ENCODE measurements around the gene RSBN1.

Gene RSBN1

DNA sequence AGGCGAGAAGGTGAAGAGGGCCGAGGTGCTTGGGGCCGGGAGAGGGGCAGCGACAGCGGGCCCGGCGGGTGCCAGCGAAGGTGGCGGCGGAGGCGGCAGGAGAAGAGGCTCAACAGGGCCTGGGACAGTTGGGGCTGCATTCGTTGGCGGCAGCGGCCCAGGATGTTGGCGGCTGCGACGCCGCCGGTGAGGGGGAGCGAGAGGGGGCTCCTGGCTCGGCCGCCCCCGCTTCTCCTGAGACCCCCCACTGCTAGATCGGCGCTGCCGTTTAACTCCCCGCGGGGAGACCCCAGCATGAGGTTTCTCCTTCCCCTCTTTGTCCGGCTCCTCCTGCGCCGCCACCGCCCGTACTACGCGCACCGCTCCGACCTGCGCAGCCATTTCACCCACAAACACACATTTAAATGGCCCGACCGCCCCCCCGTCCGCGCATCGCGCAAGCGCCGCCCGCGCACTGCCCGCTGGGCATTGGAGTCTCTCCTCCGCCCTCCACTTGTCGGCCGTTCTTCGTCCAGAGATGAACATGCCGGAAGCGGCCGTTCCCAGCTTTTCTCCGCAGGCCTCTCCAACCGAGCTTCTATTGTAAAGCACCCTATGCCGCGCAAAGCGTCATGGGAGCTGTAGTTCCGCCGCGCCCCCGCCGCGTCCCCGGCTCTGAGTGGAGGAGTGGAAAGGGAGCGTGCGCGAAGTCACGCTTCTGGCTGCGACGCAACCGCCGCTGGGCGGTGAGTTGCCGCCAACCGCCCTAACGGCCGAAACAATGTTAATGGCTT, at the start of gene RSBN1 (continued):
- TF ChIP-seq ZNF529 (tag by site-specific recombination; IDR thresholded peaks at IDR 0.05; ENCODE audit: insufficient replicate concordance), result no peak
- TF ChIP-seq INSM2 (tag by site-specific recombination; IDR thresholded peaks at IDR 0.05), result 0 out of 2 replicates have a peak, but pooled peaks have one; percentile 10
- no peak for TF ChIP-seq ZNF416 (tag by site-specific recombination; IDR thresholded peaks at IDR 0.05)
- TF ChIP-seq, protein P1, sequence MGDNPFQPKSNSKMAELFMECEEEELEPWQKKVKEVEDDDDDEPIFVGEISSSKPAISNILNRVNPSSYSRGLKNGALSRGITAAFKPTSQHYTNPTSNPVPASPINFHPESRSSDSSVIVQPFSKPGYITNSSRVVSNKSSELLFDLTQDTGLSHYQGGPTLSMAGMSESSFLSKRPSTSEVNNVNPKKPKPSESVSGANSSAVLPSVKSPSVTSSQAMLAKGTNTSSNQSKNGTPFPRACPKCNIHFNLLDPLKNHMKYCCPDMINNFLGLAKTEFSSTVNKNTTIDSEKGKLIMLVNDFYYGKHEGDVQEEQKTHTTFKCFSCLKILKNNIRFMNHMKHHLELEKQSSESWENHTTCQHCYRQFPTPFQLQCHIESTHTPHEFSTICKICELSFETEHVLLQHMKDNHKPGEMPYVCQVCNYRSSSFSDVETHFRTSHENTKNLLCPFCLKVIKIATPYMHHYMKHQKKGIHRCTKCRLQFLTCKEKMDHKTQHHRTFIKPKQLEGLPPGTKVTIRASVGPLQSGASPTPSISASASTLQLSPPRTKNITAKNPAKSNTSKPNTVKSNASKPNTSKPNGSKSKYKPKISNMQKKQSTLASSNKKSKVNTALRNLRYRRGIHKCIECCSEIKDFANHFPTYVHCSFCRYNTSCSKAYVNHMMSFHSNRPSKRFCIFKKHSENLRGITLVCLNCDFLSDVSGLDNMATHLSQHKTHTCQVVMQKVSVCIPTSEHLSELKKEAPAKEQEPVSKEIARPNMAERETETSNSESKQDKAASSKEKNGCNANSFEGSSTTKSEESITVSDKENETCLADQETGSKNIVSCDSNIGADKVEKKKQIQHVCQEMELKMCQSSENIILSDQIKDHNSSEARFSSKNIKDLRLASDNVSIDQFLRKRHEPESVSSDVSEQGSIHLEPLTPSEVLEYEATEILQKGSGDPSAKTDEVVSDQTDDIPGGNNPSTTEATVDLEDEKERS (tag by site-specific recombination; IDR thresholded peaks at IDR 0.05), result no peak
- TF ChIP-seq ZNF112 (tag by site-specific recombination; IDR thresholded peaks at IDR 0.05), result no peak
- TF ChIP-seq ZNF792 (tag by site-specific recombination; IDR thresholded peaks at IDR 0.05), result 0 out of 2 replicates have a peak, but pooled peaks have one; percentile 76
- TF ChIP-seq ZNF48 (tag by site-specific recombination; IDR thresholded peaks at IDR 0.05), result no peak
- TF ChIP-seq, protein P2, sequence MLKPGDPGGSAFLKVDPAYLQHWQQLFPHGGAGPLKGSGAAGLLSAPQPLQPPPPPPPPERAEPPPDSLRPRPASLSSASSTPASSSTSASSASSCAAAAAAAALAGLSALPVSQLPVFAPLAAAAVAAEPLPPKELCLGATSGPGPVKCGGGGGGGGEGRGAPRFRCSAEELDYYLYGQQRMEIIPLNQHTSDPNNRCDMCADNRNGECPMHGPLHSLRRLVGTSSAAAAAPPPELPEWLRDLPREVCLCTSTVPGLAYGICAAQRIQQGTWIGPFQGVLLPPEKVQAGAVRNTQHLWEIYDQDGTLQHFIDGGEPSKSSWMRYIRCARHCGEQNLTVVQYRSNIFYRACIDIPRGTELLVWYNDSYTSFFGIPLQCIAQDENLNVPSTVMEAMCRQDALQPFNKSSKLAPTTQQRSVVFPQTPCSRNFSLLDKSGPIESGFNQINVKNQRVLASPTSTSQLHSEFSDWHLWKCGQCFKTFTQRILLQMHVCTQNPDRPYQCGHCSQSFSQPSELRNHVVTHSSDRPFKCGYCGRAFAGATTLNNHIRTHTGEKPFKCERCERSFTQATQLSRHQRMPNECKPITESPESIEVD (tag by site-specific recombination; IDR thresholded peaks at IDR 0.05), result no peak
- no peak for TF ChIP-seq TCF7L2 (IDR thresholded peaks at IDR 0.05; ENCODE audit: borderline replicate concordance, low read depth, low read length)
- peak; percentile 15; the same call in 1 of the 2 replicates for TF ChIP-seq ZNF639 (tag by site-specific recombination; IDR thresholded peaks at IDR 0.05)
- no peak for TF ChIP-seq ZNF214 (tag by site-specific recombination; IDR thresholded peaks at IDR 0.05; ENCODE audit: borderline replicate concordance)
- no peak; the same call in none of the 2 replicates for TF ChIP-seq ZNF2 (tag by site-specific recombination; IDR thresholded peaks at IDR 0.05)
- TF ChIP-seq, protein P3, sequence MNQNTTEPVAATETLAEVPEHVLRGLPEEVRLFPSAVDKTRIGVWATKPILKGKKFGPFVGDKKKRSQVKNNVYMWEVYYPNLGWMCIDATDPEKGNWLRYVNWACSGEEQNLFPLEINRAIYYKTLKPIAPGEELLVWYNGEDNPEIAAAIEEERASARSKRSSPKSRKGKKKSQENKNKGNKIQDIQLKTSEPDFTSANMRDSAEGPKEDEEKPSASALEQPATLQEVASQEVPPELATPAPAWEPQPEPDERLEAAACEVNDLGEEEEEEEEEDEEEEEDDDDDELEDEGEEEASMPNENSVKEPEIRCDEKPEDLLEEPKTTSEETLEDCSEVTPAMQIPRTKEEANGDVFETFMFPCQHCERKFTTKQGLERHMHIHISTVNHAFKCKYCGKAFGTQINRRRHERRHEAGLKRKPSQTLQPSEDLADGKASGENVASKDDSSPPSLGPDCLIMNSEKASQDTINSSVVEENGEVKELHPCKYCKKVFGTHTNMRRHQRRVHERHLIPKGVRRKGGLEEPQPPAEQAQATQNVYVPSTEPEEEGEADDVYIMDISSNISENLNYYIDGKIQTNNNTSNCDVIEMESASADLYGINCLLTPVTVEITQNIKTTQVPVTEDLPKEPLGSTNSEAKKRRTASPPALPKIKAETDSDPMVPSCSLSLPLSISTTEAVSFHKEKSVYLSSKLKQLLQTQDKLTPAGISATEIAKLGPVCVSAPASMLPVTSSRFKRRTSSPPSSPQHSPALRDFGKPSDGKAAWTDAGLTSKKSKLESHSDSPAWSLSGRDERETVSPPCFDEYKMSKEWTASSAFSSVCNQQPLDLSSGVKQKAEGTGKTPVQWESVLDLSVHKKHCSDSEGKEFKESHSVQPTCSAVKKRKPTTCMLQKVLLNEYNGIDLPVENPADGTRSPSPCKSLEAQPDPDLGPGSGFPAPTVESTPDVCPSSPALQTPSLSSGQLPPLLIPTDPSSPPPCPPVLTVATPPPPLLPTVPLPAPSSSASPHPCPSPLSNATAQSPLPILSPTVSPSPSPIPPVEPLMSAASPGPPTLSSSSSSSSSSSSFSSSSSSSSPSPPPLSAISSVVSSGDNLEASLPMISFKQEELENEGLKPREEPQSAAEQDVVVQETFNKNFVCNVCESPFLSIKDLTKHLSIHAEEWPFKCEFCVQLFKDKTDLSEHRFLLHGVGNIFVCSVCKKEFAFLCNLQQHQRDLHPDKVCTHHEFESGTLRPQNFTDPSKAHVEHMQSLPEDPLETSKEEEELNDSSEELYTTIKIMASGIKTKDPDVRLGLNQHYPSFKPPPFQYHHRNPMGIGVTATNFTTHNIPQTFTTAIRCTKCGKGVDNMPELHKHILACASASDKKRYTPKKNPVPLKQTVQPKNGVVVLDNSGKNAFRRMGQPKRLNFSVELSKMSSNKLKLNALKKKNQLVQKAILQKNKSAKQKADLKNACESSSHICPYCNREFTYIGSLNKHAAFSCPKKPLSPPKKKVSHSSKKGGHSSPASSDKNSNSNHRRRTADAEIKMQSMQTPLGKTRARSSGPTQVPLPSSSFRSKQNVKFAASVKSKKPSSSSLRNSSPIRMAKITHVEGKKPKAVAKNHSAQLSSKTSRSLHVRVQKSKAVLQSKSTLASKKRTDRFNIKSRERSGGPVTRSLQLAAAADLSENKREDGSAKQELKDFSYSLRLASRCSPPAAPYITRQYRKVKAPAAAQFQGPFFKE (tag by site-specific recombination; IDR thresholded peaks at IDR 0.05; ENCODE audit: borderline replicate concordance), result no peak
- TF ChIP-seq ZNF23 (tag by site-specific recombination; IDR thresholded peaks at IDR 0.05; ENCODE audit: borderline replicate concordance), result no peak
- no peak for TF ChIP-seq ZNF302 (tag by site-specific recombination; IDR thresholded peaks at IDR 0.05; ENCODE audit: low read depth)
- TF ChIP-seq ZFP41 (tag by site-specific recombination; IDR thresholded peaks at IDR 0.05; ENCODE audit: borderline replicate concordance), result no peak
- TF ChIP-seq ZFP69B (tag by site-specific recombination; IDR thresholded peaks at IDR 0.05), result 0 out of 2 replicates have a peak, but pooled peaks have one; percentile 38
- TF ChIP-seq MYNN (tag by site-specific recombination; IDR thresholded peaks at IDR 0.05; ENCODE audit: borderline replicate concordance), result peak; percentile 97
- TF ChIP-seq ZXDB (tag by site-specific recombination; IDR thresholded peaks at IDR 0.05), result peak; percentile 56
- no peak for TF ChIP-seq ZNF701 (tag by site-specific recombination; IDR thresholded peaks at IDR 0.05)

Data from HEK293 (cell line).